Transverse colon (tissue), 4 donors: Measurements from ENCODE around the gene MYO19. TPM values are rescaled to one million over a fixed set of nuclear protein-coding genes. Genes with fewer than 3 reads are reported as not detected.

Source experiments
- DNase-seq: peaks from one replicate; pipeline ENCODE4 v3.0.0-alpha.2; 2019
- H3K27ac ChIP-seq, 4 donors: fragments of 200-600 bp; sonication (generic); 2 replicates each; pipeline ENCODE4 v1.5.1; 2016 to 2018; ENCODE audit warnings: inconsistent platforms in 4 of 4
- H3K27me3 ChIP-seq: fragments of 200-600 bp; sonication (generic); 2 replicates; pipeline ENCODE4 v1.5.1; 2017; ENCODE audit warnings: inconsistent platforms
- H3K36me3 ChIP-seq, 4 donors: fragments of 200-600 bp; sonication (generic); 2 replicates each; pipeline ENCODE4 v1.5.1; 2017 to 2019; ENCODE audit warnings: inconsistent platforms in 4 of 4
- H3K4me1 ChIP-seq, 4 donors: fragments of 200-600 bp; sonication (generic); 2 replicates each; pipeline ENCODE4 v1.5.1; 2017 to 2020; ENCODE audit warnings: inconsistent platforms in 4 of 4
- H3K4me3 ChIP-seq, 4 donors: fragments of 200-600 bp; sonication (generic); 1 replicate in 1 of 4; 2 replicates in 3 of 4; pipeline versions ENCODE4 v1.5.1 to v1.6.1; 2017 to 2019; ENCODE audit warnings: inconsistent platforms in 4 of 4
- H3K9me3 ChIP-seq, 2 donors: fragments of 200-600 bp; sonication (generic); 2 replicates each; pipeline ENCODE4 v1.5.1; 2017 to 2019; ENCODE audit warnings: inconsistent platforms in 2 of 2
- EP300 ChIP-seq: sonication (generic); formaldehyde crosslinking; IDR thresholded peaks from one replicate; pipeline ENCODE4 v1.6.1; 2017; ENCODE audit warnings: antibody characterized with exemption, low read depth
- POLR2A ChIP-seq: fragments of 450-650 bp; IDR thresholded peaks from one replicate; pipeline ENCODE4 v1.6.1; 2016; ENCODE audit warnings: antibody characterized with exemption, mild to moderate bottlenecking, moderate library complexity
- POLR2AphosphoS5 ChIP-seq, 3 donors: sonication (generic); formaldehyde crosslinking; IDR thresholded peaks; one replicate each; pipeline ENCODE4 v1.6.1; 2016; ENCODE audit warnings: antibody characterized with exemption in 3 of 3
- WGBS, 2 donors: methylation state at CpG; one replicate each; pipeline ENCODE4 v1.1.5; 2018; ENCODE audit warnings: low coverage in 1 of 2; 5-methylcytosine and 5-hydroxymethylcytosine counted together
- in situ Hi-C, 4 donors: fragments of 200-750 bp; cut with MboI; loops; one replicate each; pipeline versions ENCODE4 v1.15.0 to v1.15.1; 2017; ENCODE audit warnings: low sequenced_read_pairs in 3 of 4, low pct_ligation_motif_present in 1 of 4, low pct_unique_long_range_greater_than_20kb in 1 of 4
- intact Hi-C: fragments of 100-400 bp; cut with DNase I; formaldehyde crosslinking; loops from one replicate; pipeline ENCODE4 v1.15.1; 2023; ENCODE audit warnings: low total_unique reads
- total RNA-seq, 4 donors: library from RNA; depleted of rRNA; stranded (reverse); fragments of >200 nt; gene quantifications; one replicate each; pipeline ENCODE4 v1.1.0, GENCODE V29; 2016
- TF ChIP-seq, protein P1 (sequence below), 5 experiments: fragments of 200-600 bp in 3 of 5; fragments of 450-650 bp in 2 of 5; sonication (generic) in 3 of 5; IDR thresholded peaks; 1 replicate in 2 of 5; 2 replicates in 3 of 5; pipeline ENCODE4 v1.5.1; 2016 to 2017; ENCODE audit warnings: antibody characterized with exemption in 5 of 5, inconsistent platforms in 3 of 5, mild to moderate bottlenecking in 2 of 5, moderate library complexity in 1 of 5

Gene MYO19
- total RNA-seq, 4 donors from 2014 or later: 94.2 to 230 (median 159) TPM

DNA sequence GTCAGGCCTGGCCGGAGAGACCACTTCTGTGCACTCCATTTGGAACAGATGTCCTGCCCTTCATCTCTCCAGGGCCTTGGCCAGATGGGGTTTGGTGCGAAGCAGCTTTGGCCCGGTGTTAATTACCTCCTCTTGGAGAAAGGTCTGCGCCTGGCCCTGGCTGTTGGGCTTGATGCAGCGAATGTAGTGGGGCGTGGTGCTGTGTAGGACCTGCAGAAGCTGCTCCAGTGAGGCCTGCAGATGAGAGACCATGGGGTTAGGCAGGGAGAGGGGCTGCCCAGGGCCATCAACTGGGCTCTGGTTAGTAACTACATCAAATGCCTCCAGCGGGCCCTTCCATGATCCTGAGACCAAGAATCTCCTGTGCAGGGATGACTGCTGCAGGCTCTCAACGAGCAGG is 29.5 kb downstream of the MYO19 start:
- TF ChIP-seq POLR2AphosphoS5 (IDR thresholded peaks at IDR 0.05) (no peak), EP300 (no peak), POLR2A (no peak)
- TF ChIP-seq, protein P1, sequence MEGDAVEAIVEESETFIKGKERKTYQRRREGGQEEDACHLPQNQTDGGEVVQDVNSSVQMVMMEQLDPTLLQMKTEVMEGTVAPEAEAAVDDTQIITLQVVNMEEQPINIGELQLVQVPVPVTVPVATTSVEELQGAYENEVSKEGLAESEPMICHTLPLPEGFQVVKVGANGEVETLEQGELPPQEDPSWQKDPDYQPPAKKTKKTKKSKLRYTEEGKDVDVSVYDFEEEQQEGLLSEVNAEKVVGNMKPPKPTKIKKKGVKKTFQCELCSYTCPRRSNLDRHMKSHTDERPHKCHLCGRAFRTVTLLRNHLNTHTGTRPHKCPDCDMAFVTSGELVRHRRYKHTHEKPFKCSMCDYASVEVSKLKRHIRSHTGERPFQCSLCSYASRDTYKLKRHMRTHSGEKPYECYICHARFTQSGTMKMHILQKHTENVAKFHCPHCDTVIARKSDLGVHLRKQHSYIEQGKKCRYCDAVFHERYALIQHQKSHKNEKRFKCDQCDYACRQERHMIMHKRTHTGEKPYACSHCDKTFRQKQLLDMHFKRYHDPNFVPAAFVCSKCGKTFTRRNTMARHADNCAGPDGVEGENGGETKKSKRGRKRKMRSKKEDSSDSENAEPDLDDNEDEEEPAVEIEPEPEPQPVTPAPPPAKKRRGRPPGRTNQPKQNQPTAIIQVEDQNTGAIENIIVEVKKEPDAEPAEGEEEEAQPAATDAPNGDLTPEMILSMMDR (IDR thresholded peaks at IDR 0.05): no peak
- intact Hi-C loops: no loop called here
- WGBS, 2 donors: 97% methylated on average over 7 of the region's 8 CpGs; no CpG with 5 or more reads in 1 of the 2 donors
- H3K36me3 ChIP-seq: peaks cover 0 to 9% (median 0%) of the 10 kb centered on the region in 4 donors
- H3K27ac ChIP-seq: no peak overlapping the region
- no peak overlapping the region for H3K4me3 ChIP-seq
- in situ Hi-C loops: no loop called here
- H3K27me3 ChIP-seq: no peaks in the 10 kb centered on the region
- DNase-seq: no peak
- H3K4me1 ChIP-seq: no peaks in the 10 kb centered on the region
- no peaks in the 10 kb centered on the region for H3K9me3 ChIP-seq

DNA sequence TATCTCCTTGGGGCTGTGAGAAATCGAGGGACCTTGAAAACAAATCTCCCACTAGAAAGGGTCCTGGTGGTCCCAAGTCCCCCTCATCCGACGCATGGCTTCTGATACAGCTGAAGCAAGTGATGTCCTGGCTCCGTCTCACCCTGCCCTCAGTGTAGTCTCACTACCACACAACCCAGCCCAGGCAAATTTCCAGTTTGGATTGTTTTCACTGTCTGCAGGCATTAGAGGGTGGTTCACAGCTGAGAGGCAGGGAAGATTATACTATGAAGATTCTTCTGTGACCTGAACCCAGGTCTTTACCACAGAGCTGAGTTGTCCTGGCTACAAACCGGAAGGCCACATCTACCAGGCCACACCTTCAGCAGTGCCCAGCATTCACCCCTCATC is 30.5 kb downstream of the MYO19 start:
- Histone ChIP-seq H3K4me1 (no peaks in the 10 kb centered on the region), H3K27me3 (no peaks in the 10 kb centered on the region), H3K36me3 (peaks cover 0 to 9% (median 0%) of the 10 kb centered on the region in 4 donors), H3K27ac (no peak overlapping the region), H3K9me3 (no peaks in the 10 kb centered on the region), H3K4me3 (no peak overlapping the region)
- 99% methylated on average over 4 of the region's 5 CpGs; no CpG with 5 or more reads in 1 of the 2 donors for WGBS, 2 donors
- TF ChIP-seq POLR2A: no peak
- TF ChIP-seq EP300: no peak
- no peak for TF ChIP-seq POLR2AphosphoS5 (IDR thresholded peaks at IDR 0.05)
- TF ChIP-seq, protein P1 (IDR thresholded peaks at IDR 0.05): no peak
- in situ Hi-C loops: no loop called here
- DNase-seq: no peak
- intact Hi-C loops: no loop called here

DNA sequence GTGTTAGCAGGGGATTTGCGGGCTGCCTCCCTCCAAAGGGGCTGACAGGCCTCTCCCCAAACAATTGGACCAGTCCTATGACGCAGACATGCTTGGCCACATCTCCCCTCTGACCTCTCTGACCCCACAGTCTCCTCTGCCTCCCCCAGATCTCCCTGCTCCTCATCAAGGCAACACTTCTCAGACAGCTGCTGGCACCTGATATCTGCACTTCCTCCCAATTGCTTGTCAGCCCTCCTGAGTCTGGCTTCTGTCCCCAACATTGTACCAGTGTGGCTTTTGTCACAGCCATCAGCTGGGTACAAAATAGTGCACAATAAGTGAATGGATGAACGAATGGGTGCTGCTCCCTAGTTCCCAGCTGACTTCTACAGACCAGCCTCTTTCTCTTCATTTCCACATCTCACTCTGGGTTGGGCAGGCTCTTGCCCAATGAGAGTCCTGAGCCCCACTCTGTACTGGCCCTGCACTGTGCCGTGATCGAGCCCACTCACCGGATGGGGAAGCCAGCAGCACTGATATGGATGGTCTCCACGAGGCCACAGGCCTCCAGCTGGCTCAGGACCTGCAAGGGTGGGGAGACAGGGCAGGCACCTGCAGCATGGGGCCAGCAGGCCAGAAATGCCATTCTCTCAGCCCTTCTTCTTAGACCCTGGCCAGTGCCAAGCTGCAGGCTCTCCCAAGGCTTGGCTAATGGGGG is 31.1 kb downstream of the MYO19 start:
- Histone ChIP-seq H3K4me1 (no peaks in the 10 kb centered on the region), H3K27me3 (no peaks in the 10 kb centered on the region), H3K36me3 (peaks cover 0 to 15% (median 2%) of the 10 kb centered on the region in 4 donors), H3K4me3 (no peak overlapping the region), H3K9me3 (no peaks in the 10 kb centered on the region), H3K27ac (no peak overlapping the region)
- TF ChIP-seq EP300 (no peak), POLR2A (no peak), POLR2AphosphoS5 (IDR thresholded peaks at IDR 0.05) (no peak)
- TF ChIP-seq, protein P1 (IDR thresholded peaks at IDR 0.05): no peak
- intact Hi-C loops: no loop called here
- 92% methylated on average over 7 of the region's 7 CpGs; no CpG with 5 or more reads in 1 of the 2 donors for WGBS, 2 donors
- in situ Hi-C loops: no loop called here
- DNase-seq: no peak

DNA sequence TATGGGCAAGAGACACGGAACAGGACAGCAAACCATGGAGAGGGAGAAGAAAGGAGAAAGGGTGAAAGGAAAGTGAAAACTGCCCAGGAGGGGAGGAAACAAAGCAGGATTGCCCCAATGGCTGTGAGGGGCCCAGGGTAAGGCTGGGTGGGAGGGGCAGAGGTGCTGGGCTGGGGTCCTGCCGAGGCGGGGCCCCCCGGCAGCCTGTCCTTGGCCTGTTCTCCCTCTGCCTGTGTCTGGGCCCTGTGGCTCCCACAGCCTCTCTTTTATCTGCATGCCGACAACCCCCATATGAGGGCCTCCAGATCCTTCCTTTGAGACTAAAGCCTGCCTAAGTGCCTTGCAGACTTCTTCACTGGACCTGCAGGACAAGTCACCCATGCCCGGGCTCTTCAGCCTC is 32.7 kb downstream of the MYO19 start:
- H3K27ac ChIP-seq: no peak overlapping the region
- no peaks in the 10 kb centered on the region for H3K4me1 ChIP-seq
- no peaks in the 10 kb centered on the region for H3K27me3 ChIP-seq
- no peak overlapping the region for H3K4me3 ChIP-seq
- intact Hi-C loops (no loop called here), in situ Hi-C loops (no loop called here)
- WGBS, 2 donors: 92 to 100% methylated on average over 2 to 6 of the region's 6 CpGs
- no peak for TF ChIP-seq EP300
- no peak for TF ChIP-seq POLR2AphosphoS5 (IDR thresholded peaks at IDR 0.05)
- TF ChIP-seq, protein P1 (IDR thresholded peaks at IDR 0.05): no peak
- TF ChIP-seq POLR2A: no peak
- H3K36me3 ChIP-seq: peaks cover 0 to 23% (median 8%) of the 10 kb centered on the region in 4 donors
- no peak for DNase-seq
- H3K9me3 ChIP-seq: no peaks in the 10 kb centered on the region
